Gastroesophageal sphincter (tissue), 3 donors: Measurements from ENCODE around the gene C17orf114.

Source experiments
- CTCF ChIP-seq, 4 experiments: fragments of 200-600 bp in 2 of 4; fragments of 450-650 bp in 2 of 4; sonication (generic) in 1 of 4; IDR thresholded peaks; one replicate each; pipeline ENCODE4 v1.5.1; 2017 to 2019; ENCODE audit warnings: antibody characterized with exemption in 4 of 4, mild to moderate bottlenecking in 2 of 4, moderate library complexity in 2 of 4
- EP300 ChIP-seq: sonication (generic); formaldehyde crosslinking; IDR thresholded peaks from one replicate; pipeline ENCODE4 v1.6.1; 2017; ENCODE audit warnings: antibody characterized with exemption, mild to moderate bottlenecking
- POLR2A ChIP-seq, 2 donors: fragments of 450-650 bp; IDR thresholded peaks; one replicate each; pipeline ENCODE4 v1.6.1; 2017; ENCODE audit warnings: antibody characterized with exemption in 2 of 2, mild to moderate bottlenecking in 2 of 2, moderate library complexity in 1 of 2

GRCh38 chr17:4839221-4839620 lies 37.1 kb upstream of the C17orf114 start:
- TF ChIP-seq CTCF (IDR thresholded peaks at IDR 0.05) (no peak), EP300 (no peak), POLR2A (IDR thresholded peaks at IDR 0.05) (no peak)
